ENCODE measurements around the gene RPUSD1.

- TF ChIP-seq CTCF (IDR thresholded peaks at IDR 0.05) (no peak), POLR2A (IDR thresholded peaks at IDR 0.05) (no peak)
These were observed 13.6 kb upstream of the RPUSD1 start for GRCh38 chr16:801584-802363.

Data from uterus (tissue), 2 donors.